Upper lobe of left lung (tissue), 6 donors: ENCODE data around the gene TRIM37. TPM values are rescaled to one million over a fixed set of nuclear protein-coding genes. Genes with fewer than 3 reads are reported as not detected.

Experiments used
- ATAC-seq, 2 donors: fragments of 200-7000 bp; cut with Tn5 transposase; one replicate each; pipeline ENCODE4 v1.9.1; 2022; ENCODE audit warnings: mild to moderate bottlenecking in 2 of 2, moderate library complexity in 2 of 2; ENCODE audit not compliant: low FRiP score in 2 of 2
- DNase-seq, 2 donors: peaks; one replicate each; pipeline ENCODE4 v3.0.0-alpha.2; 2019 to 2020
- H3K27ac ChIP-seq, 4 donors: fragments of 200-600 bp; sonication (generic); one replicate each; pipeline ENCODE4 v1.5.1; 2016 to 2019
- H3K27me3 ChIP-seq, 4 donors: fragments of 200-600 bp; sonication (generic); one replicate each; pipeline ENCODE4 v1.5.1; 2017 to 2019
- H3K36me3 ChIP-seq, 4 donors: fragments of 200-600 bp; sonication (generic); one replicate each; pipeline ENCODE4 v1.5.1; 2016 to 2019
- H3K4me1 ChIP-seq, 4 donors: fragments of 200-600 bp; sonication (generic); one replicate each; pipeline ENCODE4 v1.5.1; 2018 to 2019
- H3K4me3 ChIP-seq, 4 donors: fragments of 200-600 bp; sonication (generic); one replicate each; pipeline ENCODE4 v1.5.1; 2017 to 2019; ENCODE audit warnings: mild to moderate bottlenecking in 2 of 4, moderate library complexity in 1 of 4
- H3K9me3 ChIP-seq, 4 donors: fragments of 200-600 bp; sonication (generic); one replicate each; pipeline ENCODE4 v1.5.1; 2018 to 2019
- EP300 ChIP-seq, 4 donors: sonication (generic); formaldehyde crosslinking; IDR thresholded peaks; one replicate each; pipeline ENCODE4 v1.5.1; 2017; ENCODE audit warnings: antibody characterized with exemption in 4 of 4, control low read depth in 2 of 4
- POLR2A ChIP-seq, 4 donors: fragments of 450-650 bp; IDR thresholded peaks; one replicate each; pipeline ENCODE4 v1.5.1; 2016 to 2017; ENCODE audit warnings: antibody characterized with exemption in 4 of 4, mild to moderate bottlenecking in 2 of 4
- POLR2AphosphoS5 ChIP-seq, 2 donors: sonication (generic); formaldehyde crosslinking; IDR thresholded peaks; one replicate each; pipeline ENCODE4 v1.5.1; 2017; ENCODE audit warnings: antibody characterized with exemption in 2 of 2
- WGBS, 2 donors: methylation state at CpG; one replicate each; pipeline ENCODE4 v1.1.5; 2017 to 2018; 5-methylcytosine and 5-hydroxymethylcytosine counted together
- total RNA-seq, 6 donors: library from RNA; depleted of rRNA in 4 of 6; stranded (reverse); fragments of >200 nt in 4 of 6; gene quantifications; one replicate each; pipeline versions ENCODE4 v1.1.0 to v1.2.1, GENCODE V29; 2016 to 2021
- TF ChIP-seq, protein P1 (sequence below), 6 experiments: fragments of 450-650 bp in 4 of 6; fragments of 200-600 bp in 2 of 6; sonication (generic) in 2 of 6; IDR thresholded peaks; one replicate each; pipeline ENCODE4 v1.5.1; 2016 to 2019; ENCODE audit warnings: antibody characterized with exemption in 6 of 6
- donor health status: DM: no; HTN: no; CAD: no; lungs with moderate emphysema.
- donor health status: DM: no; HTN: yes; CAD: no; lungs with severe emphysema.

TRIM37 gene
- total RNA-seq, 6 donors from 2014 or later = 13.0 to 30.4 (median 21.5) TPM

DNA sequence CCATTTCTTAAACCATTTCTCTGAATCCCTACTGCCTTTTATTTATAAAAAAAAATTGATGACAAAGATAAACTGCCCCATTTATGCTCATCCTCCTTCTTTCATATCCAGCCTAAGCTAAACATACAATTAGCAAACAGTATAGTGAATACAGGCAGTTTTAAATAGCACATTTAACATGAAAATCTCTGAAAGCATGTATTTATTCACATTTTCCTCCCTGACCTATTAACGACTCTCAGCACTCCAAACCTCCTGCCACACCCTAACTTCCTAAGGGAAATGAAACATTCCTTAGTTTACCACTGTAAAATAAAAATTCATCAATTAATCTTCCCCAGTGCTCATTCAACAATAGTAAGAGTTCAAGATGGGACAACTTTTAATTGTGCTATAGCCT is 56.9 kb downstream of the TRIM37 start:
- Histone ChIP-seq H3K4me1 (no peaks in the 10 kb centered on the region), H3K36me3 (peaks cover 3 to 76% (median 15%) of the 10 kb centered on the region in 4 donors), H3K9me3 (no peaks in the 10 kb centered on the region), H3K4me3 (no peak overlapping the region), H3K27me3 (no peaks in the 10 kb centered on the region), H3K27ac (no peak overlapping the region)
- TF ChIP-seq, protein P1, sequence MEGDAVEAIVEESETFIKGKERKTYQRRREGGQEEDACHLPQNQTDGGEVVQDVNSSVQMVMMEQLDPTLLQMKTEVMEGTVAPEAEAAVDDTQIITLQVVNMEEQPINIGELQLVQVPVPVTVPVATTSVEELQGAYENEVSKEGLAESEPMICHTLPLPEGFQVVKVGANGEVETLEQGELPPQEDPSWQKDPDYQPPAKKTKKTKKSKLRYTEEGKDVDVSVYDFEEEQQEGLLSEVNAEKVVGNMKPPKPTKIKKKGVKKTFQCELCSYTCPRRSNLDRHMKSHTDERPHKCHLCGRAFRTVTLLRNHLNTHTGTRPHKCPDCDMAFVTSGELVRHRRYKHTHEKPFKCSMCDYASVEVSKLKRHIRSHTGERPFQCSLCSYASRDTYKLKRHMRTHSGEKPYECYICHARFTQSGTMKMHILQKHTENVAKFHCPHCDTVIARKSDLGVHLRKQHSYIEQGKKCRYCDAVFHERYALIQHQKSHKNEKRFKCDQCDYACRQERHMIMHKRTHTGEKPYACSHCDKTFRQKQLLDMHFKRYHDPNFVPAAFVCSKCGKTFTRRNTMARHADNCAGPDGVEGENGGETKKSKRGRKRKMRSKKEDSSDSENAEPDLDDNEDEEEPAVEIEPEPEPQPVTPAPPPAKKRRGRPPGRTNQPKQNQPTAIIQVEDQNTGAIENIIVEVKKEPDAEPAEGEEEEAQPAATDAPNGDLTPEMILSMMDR (IDR thresholded peaks at IDR 0.05) = no peak
- TF ChIP-seq POLR2A (IDR thresholded peaks at IDR 0.05) (no peak), EP300 (IDR thresholded peaks at IDR 0.05) (no peak), POLR2AphosphoS5 (IDR thresholded peaks at IDR 0.05) (no peak)
- WGBS, 2 donors = 61 to 67% methylated on average over 1 of the region's 1 CpG
- DNase-seq (no peak), ATAC-seq (no peak)

DNA sequence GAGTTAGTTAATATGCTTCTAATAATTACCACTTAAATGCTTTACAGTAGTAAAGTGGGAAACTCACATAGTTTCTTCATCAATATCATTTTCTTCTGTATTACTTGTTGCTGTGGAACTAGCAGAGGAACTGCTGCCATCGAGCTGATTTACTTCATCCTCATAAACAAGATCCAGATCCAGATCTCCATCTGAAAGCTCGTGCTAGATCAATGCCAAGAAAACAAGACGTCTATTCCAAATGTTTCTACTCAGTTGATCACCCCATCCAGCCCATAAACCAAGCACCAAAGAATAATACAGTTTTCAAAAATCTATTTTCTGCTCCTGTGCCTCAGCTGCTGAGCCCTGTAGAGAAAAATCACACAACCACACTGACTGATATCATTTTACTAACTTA is 59.1 kb downstream of the TRIM37 start:
- Histone ChIP-seq H3K27me3 (no peaks in the 10 kb centered on the region), H3K27ac (no peak overlapping the region), H3K4me3 (no peak overlapping the region), H3K36me3 (peaks cover 7 to 79% (median 26%) of the 10 kb centered on the region in 4 donors), H3K9me3 (no peaks in the 10 kb centered on the region), H3K4me1 (no peaks in the 10 kb centered on the region)
- 69 to 75% methylated on average over 3 of the region's 3 CpGs for WGBS, 2 donors
- no peak for TF ChIP-seq POLR2AphosphoS5 (IDR thresholded peaks at IDR 0.05)
- TF ChIP-seq EP300 (IDR thresholded peaks at IDR 0.05) = no peak
- TF ChIP-seq, protein P1 (IDR thresholded peaks at IDR 0.05) = no peak
- no peak for TF ChIP-seq POLR2A (IDR thresholded peaks at IDR 0.05)
- DNase-seq = no peak
- no peak for ATAC-seq

DNA sequence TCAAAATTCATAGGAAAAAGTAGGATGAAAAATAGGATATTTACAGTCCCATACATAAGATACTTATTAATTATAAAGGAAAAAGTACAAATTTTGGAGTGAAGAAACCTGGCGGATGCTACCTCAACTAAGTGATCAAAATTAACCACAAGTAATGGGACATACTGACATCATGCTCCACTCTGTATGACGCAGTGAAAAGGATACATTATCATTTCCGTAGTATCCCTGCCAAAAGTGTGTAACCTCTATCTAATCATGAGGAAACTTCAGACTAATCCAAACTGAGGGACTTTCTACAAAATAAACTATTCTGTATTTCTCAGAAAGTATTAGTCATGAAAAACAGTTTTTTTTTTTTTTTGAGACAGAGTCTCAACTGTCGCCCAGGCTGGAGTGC is 60.5 kb downstream of the TRIM37 start:
- no peaks in the 10 kb centered on the region for H3K27me3 ChIP-seq
- ATAC-seq = no peak
- H3K9me3 ChIP-seq = no peaks in the 10 kb centered on the region
- no peak for DNase-seq
- H3K27ac ChIP-seq = no peak overlapping the region
- no peak overlapping the region for H3K4me3 ChIP-seq
- WGBS, 2 donors = 89 to 95% methylated on average over 4 of the region's 4 CpGs
- H3K4me1 ChIP-seq = no peaks in the 10 kb centered on the region
- TF ChIP-seq EP300 (IDR thresholded peaks at IDR 0.05) (no peak), POLR2A (IDR thresholded peaks at IDR 0.05) (no peak), POLR2AphosphoS5 (IDR thresholded peaks at IDR 0.05) (no peak)
- TF ChIP-seq, protein P1 (IDR thresholded peaks at IDR 0.05) = no peak
- peaks cover 7 to 85% (median 30%) of the 10 kb centered on the region in 4 donors for H3K36me3 ChIP-seq

DNA sequence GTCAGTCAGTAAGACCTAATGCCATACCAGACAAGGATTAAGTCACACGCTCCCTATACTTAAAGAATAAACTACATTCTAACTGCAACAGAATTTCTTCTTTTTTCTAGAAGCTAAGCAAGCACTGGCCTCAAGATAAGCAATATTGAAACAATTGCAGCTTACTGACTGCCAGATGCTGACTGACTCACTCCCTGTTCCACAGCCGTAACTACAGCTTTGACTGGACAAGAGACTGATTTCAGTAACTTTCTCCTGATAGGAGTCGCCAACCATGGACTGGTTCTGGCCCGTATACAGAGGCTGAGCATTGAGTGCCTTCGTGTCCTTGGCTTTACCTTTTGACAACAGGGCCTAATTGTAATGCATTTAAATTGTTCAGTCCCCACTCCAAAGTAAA is 67.9 kb downstream of the TRIM37 start:
- ATAC-seq = no peak

DNA sequence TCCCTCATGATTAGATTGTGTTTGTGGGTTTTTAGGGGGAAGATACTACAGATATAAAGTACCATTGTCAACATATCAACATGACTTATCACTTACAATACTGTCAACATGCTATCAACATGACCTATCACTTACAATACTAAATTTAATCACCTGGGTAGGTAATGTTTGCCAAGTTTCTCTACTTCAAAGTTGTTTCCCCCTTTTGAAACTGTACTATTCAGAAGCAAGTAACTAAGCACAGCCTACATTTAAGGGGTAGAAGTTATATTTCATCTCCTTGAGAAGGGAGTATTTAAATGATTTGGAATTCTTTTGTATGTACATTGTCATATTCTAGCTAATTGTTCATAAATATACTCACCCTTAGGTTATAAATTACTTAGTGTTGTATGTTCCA is 68.7 kb downstream of the TRIM37 start:
- peaks cover 4 to 60% (median 27%) of the 10 kb centered on the region in 4 donors for H3K36me3 ChIP-seq

More for the DNA sequence above, 67.9 kb downstream of the TRIM37 start:
- 93% methylated on average over 5 of the region's 5 CpGs for WGBS, 2 donors
- DNase-seq = no peak
- H3K27ac ChIP-seq = no peak overlapping the region
- no peaks in the 10 kb centered on the region for H3K27me3 ChIP-seq
- no peak for TF ChIP-seq EP300 (IDR thresholded peaks at IDR 0.05)
- TF ChIP-seq, protein P1 (IDR thresholded peaks at IDR 0.05) = no peak
- no peak for TF ChIP-seq POLR2A (IDR thresholded peaks at IDR 0.05)
- no peak for TF ChIP-seq POLR2AphosphoS5 (IDR thresholded peaks at IDR 0.05)
- peaks cover 4 to 61% (median 33%) of the 10 kb centered on the region in 4 donors for H3K36me3 ChIP-seq
- H3K4me1 ChIP-seq = no peaks in the 10 kb centered on the region
- H3K4me3 ChIP-seq = no peak overlapping the region
- no peaks in the 10 kb centered on the region for H3K9me3 ChIP-seq

More for the DNA sequence above, 68.7 kb downstream of the TRIM37 start:
- Histone ChIP-seq H3K27ac (no peak overlapping the region), H3K4me1 (no peaks in the 10 kb centered on the region), H3K4me3 (no peak overlapping the region), H3K9me3 (no peaks in the 10 kb centered on the region), H3K27me3 (no peaks in the 10 kb centered on the region)
- TF ChIP-seq POLR2AphosphoS5 (IDR thresholded peaks at IDR 0.05) (no peak), EP300 (IDR thresholded peaks at IDR 0.05) (no peak)
- TF ChIP-seq, protein P1 (IDR thresholded peaks at IDR 0.05) = no peak
- ATAC-seq = no peak
- DNase-seq = no peak
